A673 (cell line): ENCODE data around the gene ATPAF2. TPM values are rescaled to one million over a fixed set of nuclear protein-coding genes. Genes with fewer than 3 reads are reported as not detected.

Experiments
- BruUV-seq: library from RNA; stranded (reverse); fragments of 400-500 nt; replicated peaks from 2 replicates; lab custom pipeline; 2021; lab: Mats Ljungman, UMichigan
- CTCF ChIA-PET: fragments of 300-600 bp; sonication (Branson Sonifier 250); formaldehyde crosslinking; loops from one replicate; lab custom pipeline; 2022; ENCODE audit warnings: antibody characterized with exemption; lab: Charles Lee
- POLR2A ChIA-PET: fragments of 300-600 bp; sonication (Branson Sonifier 250); formaldehyde crosslinking; loops from one replicate; lab custom pipeline; 2022; ENCODE audit warnings: antibody characterized with exemption; ENCODE audit not compliant: low non-redundant PET; lab: Charles Lee
- DNase-seq: peaks from one replicate; pipeline ENCODE4 v3.0.0-alpha.2; 2015; ENCODE audit warnings: low spot score
- H3K27ac ChIP-seq: fragments of 200-600 bp; sonication (generic); 2 replicates; pipeline ENCODE4 v1.5.1; 2016; ENCODE audit warnings: mixed run types, low read depth, mild to moderate bottlenecking, mixed read lengths, antibody characterized with exemption, low read length; ENCODE audit not compliant: poor library complexity, severe bottlenecking
- H3K27me3 ChIP-seq: fragments of 200-600 bp; sonication (generic); replicated peaks from 2 replicates; pipeline ENCODE4 v1.6.1; 2017; ENCODE audit warnings: mixed run types, low read depth, mild to moderate bottlenecking, mixed read lengths, antibody characterized with exemption, low read length; ENCODE audit not compliant: insufficient read depth, poor library complexity
- H3K36me3 ChIP-seq: fragments of 200-600 bp; sonication (generic); 2 replicates; pipeline ENCODE4 v1.6.1; 2016; ENCODE audit warnings: mixed run types, mild to moderate bottlenecking, mixed read lengths, antibody characterized with exemption, low read length; ENCODE audit not compliant: insufficient read depth, poor library complexity, severe bottlenecking
- H3K4me1 ChIP-seq: fragments of 200-600 bp; sonication (generic); 2 replicates; pipeline ENCODE4 v1.6.1; 2017; ENCODE audit warnings: mixed run types, mild to moderate bottlenecking, mixed read lengths, antibody characterized with exemption, low read length; ENCODE audit not compliant: insufficient read depth, poor library complexity, severe bottlenecking
- H3K4me3 ChIP-seq: fragments of 200-600 bp; sonication (generic); 2 replicates; pipeline ENCODE4 v1.5.1; 2016; ENCODE audit warnings: low read depth, mixed run types, mild to moderate bottlenecking, mixed read lengths, low read length; ENCODE audit not compliant: poor library complexity, severe bottlenecking
- H3K9me3 ChIP-seq: fragments of 200-600 bp; sonication (generic); 2 replicates; pipeline ENCODE4 v1.6.1; 2016; ENCODE audit warnings: mixed run types, low read depth, mild to moderate bottlenecking, mixed read lengths, antibody characterized with exemption, low read length; ENCODE audit not compliant: poor library complexity, severe bottlenecking
- EZH2 ChIP-seq: fragments of 200-600 bp; sonication (generic); IDR thresholded peaks from 2 replicates; pipeline ENCODE4 v1.6.1; 2017; ENCODE audit warnings: borderline replicate concordance, low read depth, mild to moderate bottlenecking, mixed read lengths, antibody characterized with exemption, low read length; ENCODE audit not compliant: poor library complexity, severe bottlenecking
- intact Hi-C: fragments of 100-400 bp; cut with micrococcal nuclease; formaldehyde crosslinking; loops from one replicate; pipeline ENCODE4 v1.10.0; 2022; ENCODE audit not compliant: unreplicated experiment
- total RNA-seq: library from RNA; stranded (reverse); gene quantifications from 2 replicates; pipeline ENCODE4 v1.2.3, GENCODE V29; 2021
- TF ChIP-seq, protein P1 (sequence below): fragments of 300-800, 200-600 bp; sonication (generic); conservative IDR thresholded peaks from 2 replicates; pipeline ENCODE4 v1.5.1; 2017; ENCODE audit warnings: low read depth, mild to moderate bottlenecking, antibody characterized with exemption, low read length, moderate library complexity, mixed read lengths

The ATPAF2 gene
- total RNA-seq, 1 experiment from 2014 or later, result 30.5 TPM

DNA sequence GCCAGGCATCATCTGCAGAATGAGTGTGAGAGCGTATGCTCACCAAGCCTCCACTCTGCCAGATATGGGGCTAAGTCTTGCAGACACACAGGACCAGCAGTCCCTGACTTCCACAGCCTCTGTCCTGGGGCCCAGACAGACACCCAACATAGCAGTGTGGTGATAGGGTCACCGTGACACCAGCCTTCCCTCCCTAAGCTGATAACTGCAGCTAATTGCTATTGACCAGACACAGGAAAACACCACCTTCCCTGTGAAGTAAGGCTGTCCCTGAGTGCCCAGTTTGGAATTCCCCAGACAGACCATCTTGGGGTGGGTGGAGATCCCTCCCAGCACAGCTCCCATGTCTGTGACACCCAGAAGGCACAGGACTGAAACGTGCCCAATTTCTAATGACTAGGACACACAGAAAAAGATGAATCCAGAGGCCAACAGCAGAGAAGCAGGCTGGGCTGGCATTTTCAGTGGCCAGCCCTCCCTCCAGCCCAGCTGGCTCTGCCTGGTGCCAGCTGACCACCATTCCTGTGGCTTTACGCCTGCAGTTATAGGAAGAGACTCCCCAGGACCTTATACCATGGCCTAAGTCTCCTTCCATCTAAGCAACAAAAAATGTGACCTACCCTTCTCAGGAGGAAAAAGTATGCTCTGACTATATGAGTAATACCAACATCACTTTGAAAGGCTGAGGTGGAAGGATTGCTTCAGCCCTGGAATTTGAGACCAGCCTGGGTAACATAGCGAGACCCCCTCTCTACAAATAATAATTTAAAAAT is 30.3 kb downstream of the ATPAF2 start:
- no peaks in the 10 kb centered on the region for H3K9me3 ChIP-seq
- intact Hi-C loops, result no loop called here
- no peak overlapping the region for H3K4me3 ChIP-seq
- no peak for DNase-seq
- no peak overlapping the region for H3K27ac ChIP-seq
- H3K4me1 ChIP-seq, result no peaks in the 10 kb centered on the region
- no TSS peak for BruUV-seq
- no peak for TF ChIP-seq EZH2
- TF ChIP-seq, protein P1, sequence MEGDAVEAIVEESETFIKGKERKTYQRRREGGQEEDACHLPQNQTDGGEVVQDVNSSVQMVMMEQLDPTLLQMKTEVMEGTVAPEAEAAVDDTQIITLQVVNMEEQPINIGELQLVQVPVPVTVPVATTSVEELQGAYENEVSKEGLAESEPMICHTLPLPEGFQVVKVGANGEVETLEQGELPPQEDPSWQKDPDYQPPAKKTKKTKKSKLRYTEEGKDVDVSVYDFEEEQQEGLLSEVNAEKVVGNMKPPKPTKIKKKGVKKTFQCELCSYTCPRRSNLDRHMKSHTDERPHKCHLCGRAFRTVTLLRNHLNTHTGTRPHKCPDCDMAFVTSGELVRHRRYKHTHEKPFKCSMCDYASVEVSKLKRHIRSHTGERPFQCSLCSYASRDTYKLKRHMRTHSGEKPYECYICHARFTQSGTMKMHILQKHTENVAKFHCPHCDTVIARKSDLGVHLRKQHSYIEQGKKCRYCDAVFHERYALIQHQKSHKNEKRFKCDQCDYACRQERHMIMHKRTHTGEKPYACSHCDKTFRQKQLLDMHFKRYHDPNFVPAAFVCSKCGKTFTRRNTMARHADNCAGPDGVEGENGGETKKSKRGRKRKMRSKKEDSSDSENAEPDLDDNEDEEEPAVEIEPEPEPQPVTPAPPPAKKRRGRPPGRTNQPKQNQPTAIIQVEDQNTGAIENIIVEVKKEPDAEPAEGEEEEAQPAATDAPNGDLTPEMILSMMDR, result no peak
- no peaks in the 10 kb centered on the region for H3K27me3 ChIP-seq
- CTCF ChIA-PET, result no interaction called here
- POLR2A ChIA-PET, result no interaction called here
- no peaks in the 10 kb centered on the region for H3K36me3 ChIP-seq

DNA sequence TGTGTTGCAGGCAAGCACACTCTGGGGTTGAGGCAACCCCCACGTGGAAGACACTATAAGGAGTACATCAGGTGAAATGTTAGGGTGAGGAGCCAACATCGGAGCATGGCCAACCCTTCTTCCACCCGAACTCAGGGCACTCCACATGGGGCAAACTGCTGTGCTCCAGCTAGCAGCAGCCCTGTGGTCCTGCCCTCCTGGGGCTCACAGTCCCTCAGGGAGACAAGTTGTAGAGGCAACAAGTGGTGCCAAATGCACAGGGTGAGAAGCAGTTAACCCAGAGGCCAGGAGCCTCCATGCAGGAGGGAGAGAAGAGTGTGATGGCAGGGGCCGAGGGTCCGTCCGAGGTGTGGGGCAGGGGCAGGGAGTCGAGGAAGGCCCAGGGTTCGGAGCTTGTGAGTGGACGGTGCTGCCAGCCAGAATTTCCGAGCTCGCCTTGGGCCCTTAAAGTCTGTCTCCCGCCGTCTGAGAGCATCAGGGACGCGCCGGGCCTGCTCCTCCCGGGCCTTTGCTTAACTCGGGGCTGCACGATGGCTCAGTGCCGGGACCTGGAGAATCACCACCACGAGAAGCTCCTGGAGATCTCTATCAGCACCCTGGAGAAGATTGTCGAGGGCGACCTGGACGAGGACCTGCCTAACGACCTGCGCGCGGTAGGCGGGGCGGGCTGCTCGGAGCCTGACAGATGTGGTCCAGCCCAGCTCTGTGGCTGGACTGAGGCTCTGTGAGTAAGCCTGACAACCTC is 32.3 kb downstream of the ATPAF2 start:
- no peaks in the 10 kb centered on the region for H3K9me3 ChIP-seq
- H3K27me3 ChIP-seq, result no peaks in the 10 kb centered on the region
- ChIA-PET CTCF (no interaction called here), POLR2A (no interaction called here)
- H3K36me3 ChIP-seq, result no peaks in the 10 kb centered on the region
- intact Hi-C loops, result no loop called here
- no peak overlapping the region for H3K4me3 ChIP-seq
- no peaks in the 10 kb centered on the region for H3K4me1 ChIP-seq
- no peak for DNase-seq
- BruUV-seq, result no TSS peak
- TF ChIP-seq, protein P1, result no peak
- no peak for TF ChIP-seq EZH2
- H3K27ac ChIP-seq, result no peak overlapping the region

DNA sequence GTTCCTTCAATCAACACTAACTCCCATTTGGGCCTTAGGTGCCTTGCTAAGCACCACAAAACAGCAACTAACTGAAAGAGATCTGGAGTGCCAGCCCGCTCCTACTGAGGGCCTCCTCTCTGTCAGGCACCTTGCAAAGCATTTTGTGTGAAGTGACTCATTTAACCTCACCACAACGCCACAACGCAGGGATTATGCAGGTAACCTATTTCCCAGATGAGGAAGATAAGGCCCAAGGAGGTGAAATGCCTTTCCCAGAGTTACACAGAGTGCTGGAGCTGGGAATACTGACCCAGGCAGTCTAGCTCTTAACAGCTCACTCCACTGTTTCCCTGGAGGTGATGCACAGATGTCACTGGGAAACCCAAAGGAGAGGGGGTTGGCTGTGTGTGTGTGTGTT is 33.5 kb downstream of the ATPAF2 start:
- no peak overlapping the region for H3K4me3 ChIP-seq
- H3K27me3 ChIP-seq, result no peaks in the 10 kb centered on the region
- ChIA-PET POLR2A (no interaction called here), CTCF (no interaction called here)
- no peaks in the 10 kb centered on the region for H3K9me3 ChIP-seq
- no peak for TF ChIP-seq EZH2
- TF ChIP-seq, protein P1, result no peak
- DNase-seq, result no peak
- no TSS peak for BruUV-seq
- no peaks in the 10 kb centered on the region for H3K36me3 ChIP-seq
- intact Hi-C loops, result no loop called here
- H3K4me1 ChIP-seq, result no peaks in the 10 kb centered on the region
- H3K27ac ChIP-seq, result no peak overlapping the region
